PC-3 (cell line): ENCODE measurements around the gene RHOXF1. TPM values are rescaled to one million over a fixed set of nuclear protein-coding genes. Genes with fewer than 3 reads are reported as not detected.
"Not testable (repeated sequence)": the region's sequence is repeated elsewhere in the genome, so short reads cannot be mapped to it uniquely, and the experiment has no call there.

Experiments used
- ATAC-seq: fragments of 200-7000 bp; cut with Tn5 transposase; 2 replicates; pipeline ENCODE4 v1.9.1; 2020; ENCODE audit warnings: mild to moderate bottlenecking, moderate library complexity
- BruUV-seq: library from RNA; stranded (reverse); fragments of 400-500 nt; replicated peaks from 2 replicates; lab custom pipeline; 2021; lab: Mats Ljungman, UMichigan
- CTCF ChIA-PET: fragments of 300-600 bp; sonication (Branson Sonifier 250); formaldehyde crosslinking; loops from one replicate; lab custom pipeline; 2022; ENCODE audit warnings: antibody characterized with exemption; lab: Charles Lee
- POLR2A ChIA-PET: fragments of 300-600 bp; sonication (Branson Sonifier 250); formaldehyde crosslinking; loops from one replicate; lab custom pipeline; 2022; ENCODE audit warnings: antibody characterized with exemption; ENCODE audit not compliant: unreplicated experiment; lab: Charles Lee
- DNase-seq: peaks from one replicate; pipeline ENCODE4 v3.0.0-alpha.2; 2015
- H2AFZ ChIP-seq: fragments of 300-600 bp; sonication (generic); 2 replicates; pipeline ENCODE4 v1.6.0; 2016; ENCODE audit warnings: antibody characterized with exemption, low read length
- H3F3A ChIP-seq: fragments of 300-600 bp; sonication (generic); one replicate; pipeline ENCODE4 v1.6.0; 2017; ENCODE audit warnings: antibody characterized with exemption, low read length, control low read depth, mild to moderate bottlenecking; ENCODE audit not compliant: unreplicated experiment
- H3K27ac ChIP-seq: fragments of 300-600 bp; sonication (generic); 2 replicates; pipeline ENCODE4 v1.5.1; 2016; ENCODE audit warnings: mild to moderate bottlenecking, low read length
- H3K27me3 ChIP-seq: fragments of 300-600 bp; sonication (generic); 2 replicates; pipeline ENCODE4 v1.6.1; 2016; ENCODE audit warnings: low read length, mixed read lengths
- H3K36me3 ChIP-seq: fragments of 300-600 bp; sonication (generic); 2 replicates; pipeline ENCODE4 v1.6.1; 2016; ENCODE audit warnings: low read depth, mixed run types, low read length, mixed read lengths
- H3K4me1 ChIP-seq: fragments of 300-600 bp; sonication (generic); 2 replicates; pipeline ENCODE4 v1.5.1; 2016; ENCODE audit warnings: low read length; ENCODE audit not compliant: insufficient read depth
- H3K4me2 ChIP-seq: fragments of 300-600 bp; sonication (generic); 2 replicates; pipeline ENCODE4 v1.6.0; 2016; ENCODE audit warnings: low read length
- H3K4me3 ChIP-seq: fragments of 300-600 bp; sonication (generic); 2 replicates; pipeline ENCODE4 v1.5.1; 2016; ENCODE audit warnings: mild to moderate bottlenecking, low read length, mixed read lengths
- H3K79me2 ChIP-seq: fragments of 300-600 bp; sonication (generic); 2 replicates; pipeline ENCODE4 v1.6.1; 2017; ENCODE audit warnings: low read length, mixed read lengths
- H3K9ac ChIP-seq: fragments of 300-600 bp; sonication (generic); 2 replicates; pipeline ENCODE4 v1.6.0; 2016; ENCODE audit warnings: mild to moderate bottlenecking, low read length
- H3K9me2 ChIP-seq: fragments of 300-600 bp; sonication (generic); replicated peaks from 2 replicates; pipeline ENCODE4 v1.6.1; 2016; ENCODE audit warnings: mixed run types, low read length, mixed read lengths
- H3K9me3 ChIP-seq: fragments of 300-600 bp; sonication (generic); 2 replicates; pipeline ENCODE4 v1.6.1; 2016; ENCODE audit warnings: low read length, mixed read lengths
- H4K20me1 ChIP-seq: fragments of 300-600 bp; sonication (generic); 2 replicates; pipeline ENCODE4 v1.6.1; 2016; ENCODE audit warnings: low read length, mixed read lengths
- CTCF ChIP-seq: fragments of 300-600 bp; sonication (generic); conservative IDR thresholded peaks from 2 replicates; pipeline ENCODE4 v1.5.1; 2017; ENCODE audit warnings: antibody characterized with exemption, low read depth, mild to moderate bottlenecking, low read length
- EZH2 ChIP-seq: fragments of 300-600 bp; sonication (generic); IDR thresholded peaks from one replicate; pipeline ENCODE4 v1.6.1; 2017; ENCODE audit warnings: antibody characterized with exemption, mild to moderate bottlenecking, low read length; ENCODE audit not compliant: unreplicated experiment
- EZH2phosphoT487 ChIP-seq: fragments of 300-600 bp; sonication (generic); IDR thresholded peaks from 2 replicates; pipeline ENCODE4 v1.6.1; 2018; ENCODE audit warnings: mild to moderate bottlenecking, antibody characterized with exemption, low read length, borderline replicate concordance
- intact Hi-C: fragments of 100-400 bp; cut with micrococcal nuclease; formaldehyde crosslinking; loops from 2 replicates; pipeline ENCODE4 v1.9.0; 2023
- total RNA-seq: library from RNA; depleted of rRNA; stranded (reverse); fragments of >200 nt; gene quantifications from 2 replicates; pipeline ENCODE4 v1.2.3, GENCODE V29; 2014

The RHOXF1 gene
- total RNA-seq, 1 experiment from 2014 or later, result not detected

- H3K9me3 ChIP-seq, result no peaks in the 10 kb centered on the region
- TF ChIP-seq EZH2, result no peak
- TF ChIP-seq EZH2phosphoT487, result no peak
- TF ChIP-seq CTCF, result no peak
- H4K20me1 ChIP-seq, result no peaks in the 10 kb centered on the region
- BruUV-seq, result no TSS peak
- no peaks in the 10 kb centered on the region for H3K36me3 ChIP-seq
- DNase-seq, result no peak
- no peak for ATAC-seq
- intact Hi-C loops, result loop anchor here (1.0 kb wide), 1 partner anchor 76 kb away; no protein-coding TSS in a partner anchor
- ChIA-PET CTCF (interaction anchor here (0.7 kb wide), 1 partner anchor 77 kb away, joined by 3 read pairs; no protein-coding TSS in a partner anchor), POLR2A (no interaction called here)
- no peaks in the 10 kb centered on the region for H3F3A ChIP-seq
- no peak overlapping the region for H3K27ac ChIP-seq
- no peak overlapping the region for H3K4me2 ChIP-seq
- H3K4me1 ChIP-seq, result no peaks in the 10 kb centered on the region
- no peak overlapping the region for H3K4me3 ChIP-seq
- H2AFZ ChIP-seq, result no peak overlapping the region
- no peaks in the 10 kb centered on the region for H3K79me2 ChIP-seq
- H3K27me3 ChIP-seq, result no peaks in the 10 kb centered on the region
- no peaks in the 10 kb centered on the region for H3K9me2 ChIP-seq
- no peak overlapping the region for H3K9ac ChIP-seq
Observed at GRCh38 chrX:120136840-120137239, 21.1 kb upstream of the RHOXF1 start.

GRCh38 chrX:120136128-120136527, 20.4 kb upstream of the RHOXF1 start:
- ATAC-seq (no peak), DNase-seq (no peak)
- H3K4me2 ChIP-seq, result no peak overlapping the region
- H2AFZ ChIP-seq, result no peak overlapping the region
- intact Hi-C loops, result no loop called here
- ChIA-PET POLR2A (no interaction called here), CTCF (interaction anchor here (0.7 kb wide), 1 partner anchor 77 kb away, joined by 3 read pairs; no protein-coding TSS in a partner anchor)
- TF ChIP-seq EZH2phosphoT487 (no peak), CTCF (no peak), EZH2 (no peak)
- no peaks in the 10 kb centered on the region for H3K9me3 ChIP-seq
- no peaks in the 10 kb centered on the region for H3K79me2 ChIP-seq
- H4K20me1 ChIP-seq, result no peaks in the 10 kb centered on the region
- H3K27ac ChIP-seq, result no peak overlapping the region
- H3K9me2 ChIP-seq, result no peaks in the 10 kb centered on the region
- H3K36me3 ChIP-seq, result no peaks in the 10 kb centered on the region
- no peak overlapping the region for H3K9ac ChIP-seq
- H3K4me1 ChIP-seq, result no peaks in the 10 kb centered on the region
- H3K4me3 ChIP-seq, result no peak overlapping the region
- no TSS peak for BruUV-seq
- no peaks in the 10 kb centered on the region for H3K27me3 ChIP-seq
- H3F3A ChIP-seq, result no peaks in the 10 kb centered on the region

- H3K9me3 ChIP-seq, BruUV-seq, H3K4me3 ChIP-seq, H3K27ac ChIP-seq, POLR2A ChIA-PET, H3F3A ChIP-seq, H4K20me1 ChIP-seq, H3K9ac ChIP-seq, H2AFZ ChIP-seq, intact Hi-C loops, H3K9me2 ChIP-seq, CTCF ChIA-PET, DNase-seq, H3K4me1 ChIP-seq, H3K27me3 ChIP-seq, H3K79me2 ChIP-seq, H3K4me2 ChIP-seq, ATAC-seq, H3K36me3 ChIP-seq: not testable (repeated sequence)
Observed at GRCh38 chrX:120128306-120128846, 12.7 kb upstream of the RHOXF1 start.
